Lower leg skin (tissue), 4 donors: Measurements from ENCODE around the gene TAMALIN. TPM values are rescaled to one million over a fixed set of nuclear protein-coding genes. Genes with fewer than 3 reads are reported as not detected.

Source experiments
- DNase-seq, 2 donors: peaks; one replicate each; pipeline ENCODE4 v3.0.0-alpha.2; 2019; ENCODE audit warnings: low spot score in 2 of 2
- H3K4me3 ChIP-seq: fragments of 200-600 bp; sonication (generic); 2 replicates; pipeline ENCODE4 v1.5.1; 2017; ENCODE audit warnings: mild to moderate bottlenecking, low read depth; ENCODE audit not compliant: poor library complexity, severe bottlenecking
- POLR2A ChIP-seq, 2 donors: fragments of 450-650 bp; IDR thresholded peaks; one replicate each; pipeline ENCODE4 v1.6.1; 2016 to 2017; ENCODE audit warnings: antibody characterized with exemption in 2 of 2, mild to moderate bottlenecking in 1 of 2, moderate library complexity in 1 of 2
- WGBS, 2 donors: methylation state at CpG; one replicate each; pipeline ENCODE4 v1.1.5; 2018; 5-methylcytosine and 5-hydroxymethylcytosine counted together
- intact Hi-C: fragments of 100-400 bp; cut with DNase I; formaldehyde crosslinking; loops from one replicate; pipeline ENCODE4 v1.15.0; 2023; ENCODE audit warnings: low total_unique reads
- total RNA-seq, 4 donors: library from RNA; depleted of rRNA; stranded (reverse); fragments of >200 nt; gene quantifications; one replicate each; pipeline ENCODE4 v1.1.0, GENCODE V29; 2016
- TF ChIP-seq, protein P1 (sequence below), 3 donors: fragments of 450-650 bp; IDR thresholded peaks; one replicate each; pipeline ENCODE4 v1.5.1; 2016; ENCODE audit warnings: antibody characterized with exemption in 3 of 3, mild to moderate bottlenecking in 3 of 3, moderate library complexity in 2 of 3

Gene TAMALIN
- total RNA-seq, 4 donors from 2014 or later = 14.6 to 34.2 (median 25.9) TPM

DNA sequence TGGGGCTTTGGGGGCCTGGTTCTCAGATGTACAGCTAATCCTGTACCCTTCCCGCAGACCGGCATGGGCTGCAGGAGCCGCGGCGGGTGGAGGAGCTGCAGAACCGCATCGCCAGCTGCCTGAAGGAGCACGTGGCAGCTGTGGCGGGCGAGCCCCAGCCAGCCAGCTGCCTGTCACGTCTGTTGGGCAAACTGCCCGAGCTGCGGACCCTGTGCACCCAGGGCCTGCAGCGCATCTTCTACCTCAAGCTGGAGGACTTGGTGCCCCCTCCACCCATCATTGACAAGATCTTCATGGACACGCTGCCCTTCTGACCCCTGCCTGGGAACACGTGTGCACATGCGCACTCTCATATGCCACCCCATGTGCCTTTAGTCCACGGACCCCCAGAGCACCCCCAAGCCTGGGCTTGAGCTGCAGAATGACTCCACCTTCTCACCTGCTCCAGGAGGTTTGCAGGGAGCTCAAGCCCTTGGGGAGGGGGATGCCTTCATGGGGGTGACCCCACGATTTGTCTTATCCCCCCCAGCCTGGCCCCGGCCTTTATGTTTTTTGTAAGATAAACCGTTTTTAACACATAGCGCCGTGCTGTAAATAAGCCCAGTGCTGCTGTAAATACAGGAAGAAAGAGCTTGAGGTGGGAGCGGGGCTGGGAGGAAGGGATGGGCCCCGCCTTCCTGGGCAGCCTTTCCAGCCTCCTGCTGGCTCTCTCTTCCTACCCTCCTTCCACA, 52.0 kb downstream of the TAMALIN start:
- intact Hi-C loops = no loop called here
- H3K4me3 ChIP-seq = no peak overlapping the region
- TF ChIP-seq, protein P1, sequence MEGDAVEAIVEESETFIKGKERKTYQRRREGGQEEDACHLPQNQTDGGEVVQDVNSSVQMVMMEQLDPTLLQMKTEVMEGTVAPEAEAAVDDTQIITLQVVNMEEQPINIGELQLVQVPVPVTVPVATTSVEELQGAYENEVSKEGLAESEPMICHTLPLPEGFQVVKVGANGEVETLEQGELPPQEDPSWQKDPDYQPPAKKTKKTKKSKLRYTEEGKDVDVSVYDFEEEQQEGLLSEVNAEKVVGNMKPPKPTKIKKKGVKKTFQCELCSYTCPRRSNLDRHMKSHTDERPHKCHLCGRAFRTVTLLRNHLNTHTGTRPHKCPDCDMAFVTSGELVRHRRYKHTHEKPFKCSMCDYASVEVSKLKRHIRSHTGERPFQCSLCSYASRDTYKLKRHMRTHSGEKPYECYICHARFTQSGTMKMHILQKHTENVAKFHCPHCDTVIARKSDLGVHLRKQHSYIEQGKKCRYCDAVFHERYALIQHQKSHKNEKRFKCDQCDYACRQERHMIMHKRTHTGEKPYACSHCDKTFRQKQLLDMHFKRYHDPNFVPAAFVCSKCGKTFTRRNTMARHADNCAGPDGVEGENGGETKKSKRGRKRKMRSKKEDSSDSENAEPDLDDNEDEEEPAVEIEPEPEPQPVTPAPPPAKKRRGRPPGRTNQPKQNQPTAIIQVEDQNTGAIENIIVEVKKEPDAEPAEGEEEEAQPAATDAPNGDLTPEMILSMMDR (IDR thresholded peaks at IDR 0.05) = no peak
- TF ChIP-seq POLR2A (IDR thresholded peaks at IDR 0.05) = no peak
- no peak for DNase-seq
- WGBS, 2 donors = 68 to 69% methylated on average over 23 to 25 of the region's 25 CpGs

DNA sequence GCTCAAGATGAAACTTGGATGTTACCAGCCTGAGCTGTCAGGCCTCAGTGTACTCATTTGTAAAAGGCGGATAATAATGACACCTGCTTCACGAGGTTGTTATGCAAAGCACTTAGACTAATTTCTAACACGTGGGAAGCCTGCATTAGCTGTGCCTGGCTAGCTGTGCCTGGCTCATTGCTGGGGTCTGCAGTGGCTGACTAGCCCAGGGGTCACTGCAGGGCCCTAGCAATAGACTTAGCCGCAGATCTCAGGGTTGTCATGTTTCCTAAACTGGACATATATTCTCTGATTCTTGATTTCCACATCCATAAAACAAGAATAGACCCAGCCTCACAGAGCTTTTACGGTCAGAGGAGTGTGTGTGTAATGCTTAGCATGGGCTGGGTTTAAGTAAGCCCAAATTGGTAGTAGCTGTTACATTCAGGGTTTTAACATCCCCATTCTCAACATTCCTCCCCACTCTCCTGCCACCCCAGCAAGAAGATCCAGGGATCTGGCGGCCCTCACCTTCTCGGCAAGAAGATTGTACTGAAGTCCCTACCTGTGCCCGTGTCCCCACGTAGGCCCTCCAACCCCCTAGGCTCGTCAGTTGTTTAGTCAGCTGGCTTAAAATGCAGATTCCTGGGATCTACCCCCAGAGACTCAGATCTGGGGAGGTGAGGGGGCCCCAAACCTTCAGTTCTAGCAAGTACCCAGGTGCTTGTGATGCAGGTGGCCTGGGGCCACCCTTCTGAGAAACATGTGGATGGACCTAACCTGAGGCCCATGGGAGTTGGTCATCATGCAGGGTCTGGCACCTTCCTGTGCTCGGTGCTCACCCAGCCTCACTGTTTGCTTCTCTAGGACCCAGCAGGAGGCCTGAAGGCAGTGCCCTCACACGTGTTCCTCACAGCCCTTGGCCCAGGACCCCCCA, 53.1 kb downstream of the TAMALIN start:
- DNase-seq = no peak
- 73 to 82% methylated on average over 11 to 12 of the region's 12 CpGs for WGBS, 2 donors
- intact Hi-C loops = no loop called here
- H3K4me3 ChIP-seq = no peak overlapping the region
- no peak for TF ChIP-seq POLR2A (IDR thresholded peaks at IDR 0.05)

DNA sequence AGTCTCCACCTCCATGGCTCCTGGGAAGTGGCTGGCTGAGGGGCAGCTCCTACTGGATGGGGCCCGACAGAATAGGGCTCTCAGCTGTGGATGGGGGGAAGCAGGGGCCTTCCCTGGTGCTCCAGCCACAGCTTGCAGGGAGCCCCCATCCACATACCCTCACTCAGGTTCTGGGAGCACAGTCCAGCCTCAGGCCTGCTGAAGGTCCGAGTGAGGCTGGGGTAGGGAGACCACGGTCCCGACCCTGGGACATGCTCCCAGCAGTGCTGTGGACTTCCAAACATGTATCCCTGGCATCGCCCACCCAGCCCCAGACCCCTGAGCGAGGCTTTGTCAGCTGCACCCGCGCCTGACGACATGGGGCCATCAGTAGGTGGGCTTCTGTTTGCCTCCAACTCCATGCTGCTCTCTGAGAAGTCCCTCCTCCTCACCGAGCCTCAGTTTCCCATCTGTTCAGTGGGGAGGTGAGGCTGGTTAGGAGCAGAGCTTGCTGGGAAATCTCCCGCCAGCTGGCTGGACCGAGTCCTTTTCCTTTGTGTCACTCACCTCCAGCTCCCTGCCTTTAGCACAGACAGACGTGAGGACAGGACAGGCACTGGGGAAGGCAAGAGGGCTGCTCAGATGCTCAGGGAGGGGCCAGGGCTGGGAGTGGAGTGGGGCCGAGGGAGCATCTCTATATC, 53.9 kb downstream of the TAMALIN start:
- intact Hi-C loops = no loop called here
- TF ChIP-seq, protein P1 (IDR thresholded peaks at IDR 0.05) = no peak
- no peak for TF ChIP-seq POLR2A (IDR thresholded peaks at IDR 0.05)
- no peak for DNase-seq
- WGBS, 2 donors = 71 to 86% methylated on average over 5 to 14 of the region's 14 CpGs
- H3K4me3 ChIP-seq = no peak overlapping the region

DNA sequence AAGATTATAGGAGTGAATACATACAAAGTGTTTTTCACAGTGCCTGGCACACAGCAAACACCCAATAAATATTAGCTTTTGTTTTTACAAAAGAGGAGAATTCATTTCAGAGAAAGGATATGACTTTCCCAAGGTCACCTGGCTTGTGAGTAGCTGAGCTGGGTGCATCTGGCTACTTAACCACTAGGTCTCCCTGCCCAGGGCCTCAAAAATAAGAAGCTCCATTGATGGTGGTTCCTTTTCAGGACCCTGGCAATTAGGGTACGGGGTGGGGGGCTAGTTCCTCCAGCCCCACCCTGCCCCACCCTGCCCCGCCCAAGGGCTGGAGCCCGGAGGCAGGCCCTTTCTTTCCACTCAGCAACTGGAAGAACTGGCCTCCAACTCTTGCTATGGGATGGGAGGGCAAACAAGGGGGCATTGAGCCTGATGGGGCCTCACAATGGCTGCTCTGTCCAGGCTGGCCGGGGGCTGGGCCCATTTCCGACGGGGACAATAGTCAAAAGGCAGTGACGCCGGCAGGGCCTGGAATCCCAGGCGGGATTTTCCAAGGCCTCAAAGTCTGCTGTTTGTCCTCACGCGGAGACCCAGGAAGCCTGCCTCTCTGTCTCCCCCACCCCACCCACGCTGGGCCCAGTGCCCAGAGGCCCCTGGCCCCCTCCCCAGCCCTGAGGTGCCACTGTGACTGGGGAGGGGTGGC, 54.9 kb downstream of the TAMALIN start:
- no peak overlapping the region for H3K4me3 ChIP-seq
- no peak for DNase-seq
- 62 to 72% methylated on average over 8 to 11 of the region's 12 CpGs for WGBS, 2 donors
- intact Hi-C loops = no loop called here
- no peak for TF ChIP-seq POLR2A (IDR thresholded peaks at IDR 0.05)
- TF ChIP-seq, protein P1 (IDR thresholded peaks at IDR 0.05) = no peak

DNA sequence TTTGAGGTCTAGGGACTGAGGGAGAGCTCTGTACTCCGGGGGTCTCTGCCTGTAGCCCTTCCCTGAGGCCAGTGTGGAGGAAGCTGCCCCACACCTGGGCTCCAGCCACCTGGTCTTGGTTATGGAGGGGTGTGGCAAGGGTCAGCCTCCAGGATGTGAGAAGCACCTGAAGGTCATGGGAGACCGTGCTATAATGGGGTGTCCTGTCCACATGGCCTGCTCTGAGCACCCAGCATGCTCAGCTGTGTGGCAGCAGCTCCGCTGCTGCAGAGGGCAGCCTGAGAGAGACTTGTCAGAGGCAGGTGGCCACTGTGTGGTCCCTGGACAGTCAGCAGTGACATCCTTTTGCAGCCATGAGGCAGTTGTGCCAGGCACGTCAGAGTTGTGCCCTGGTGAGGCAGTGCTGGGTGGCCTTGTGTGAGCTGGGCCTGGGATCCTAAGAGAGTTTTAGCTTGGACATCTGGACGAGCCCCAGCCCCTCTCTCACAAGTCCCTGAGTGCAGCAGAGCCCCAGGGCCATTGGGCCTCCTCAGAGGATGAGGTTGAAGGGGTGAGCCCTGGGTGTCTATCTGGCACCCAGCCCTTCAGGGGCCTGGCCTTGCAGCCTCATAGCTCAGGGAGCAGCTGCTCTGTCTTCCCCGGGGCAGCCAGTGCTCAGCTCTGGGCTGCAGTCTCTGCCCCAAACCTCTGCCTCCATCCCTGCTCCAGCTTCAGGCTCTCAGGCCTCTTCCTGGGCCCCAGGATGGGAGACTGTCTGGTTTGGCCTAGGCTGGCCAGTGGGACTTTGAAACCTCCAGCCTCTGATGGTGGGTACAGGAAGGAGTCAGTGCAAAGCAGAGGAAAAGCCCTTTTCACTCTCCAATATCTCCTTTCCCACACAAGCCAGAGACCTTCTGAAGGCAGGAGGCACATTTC, 55.7 kb downstream of the TAMALIN start:
- TF ChIP-seq POLR2A (IDR thresholded peaks at IDR 0.05) = no peak
- TF ChIP-seq, protein P1 (IDR thresholded peaks at IDR 0.05) = no peak
- H3K4me3 ChIP-seq = no peak overlapping the region
- intact Hi-C loops = no loop called here
- 72 to 91% methylated on average over 4 to 5 of the region's 6 CpGs for WGBS, 2 donors
- DNase-seq = no peak
